K562 (cell line): ENCODE data around the gene BICDL1. TPM values are rescaled to one million over a fixed set of nuclear protein-coding genes. Genes with fewer than 3 reads are reported as not detected.

Experiments
- ATAC-seq: fragments of 200-7000 bp; cut with Tn5 transposase; 3 replicates; pipeline ENCODE4 v1.9.1; 2020; ENCODE audit warnings: moderate library complexity
- BruUV-seq: library from RNA; stranded (reverse); fragments of 400-500 nt; replicated peaks from 2 replicates; lab custom pipeline; 2021; lab: Mats Ljungman, UMichigan
- CTCF ChIA-PET: fragments of 300-600 bp; formaldehyde crosslinking; extraction: SDS; loops from one replicate; lab custom pipeline; 2021; ENCODE audit warnings: low intra/inter-chr PET ratio; lab: Yijun Ruan, JAX
- POLR2A ChIA-PET: fragments of 300-600, 350-650 bp; sonication (Branson Sonifier 250); formaldehyde crosslinking; extraction: SDS; loops from one replicate; lab custom pipeline; 2021; ENCODE audit warnings: antibody characterized with exemption, inconsistent platforms; lab: Yijun Ruan, JAX
- DNase-seq, 4 experiments: peaks; one replicate each; pipeline versions ENCODE4 v3.0.0 to v3.0.0-alpha.2; 2011 to 2018; ENCODE audit warnings: low spot score in 3 of 4, mixed read lengths in 3 of 4; ENCODE audit errors: extremely low read depth in 1 of 4
- FAIRE-seq: peaks from 2 replicates; lab custom pipeline; 2011; peaks lifted over from hg19 to GRCh38; lab: Jason Lieb, UNC
- H2AFZ ChIP-seq: 2 replicates; pipeline ENCODE4 v1.6.0; 2011; ENCODE audit warnings: low read depth, low read length, control low read depth, inconsistent platforms
- H3K27ac ChIP-seq: fragments of 200-600 bp; 3 replicates; pipeline ENCODE4 v1.8.0; 2011; ENCODE audit warnings: low read depth, mild to moderate bottlenecking, control low read depth, inconsistent platforms, low read length, moderate library complexity, mixed read lengths; ENCODE audit errors: extremely low read depth
- H3K27me3 ChIP-seq, 2 experiments: fragments of 300-600 bp in 1 of 2; 2 replicates in 1 of 2; 3 replicates in 1 of 2; pipeline versions ENCODE4 v1.6.0 to v1.8.0; 2011; ENCODE audit warnings: inconsistent platforms in 2 of 2, low read length in 2 of 2, mild to moderate bottlenecking in 1 of 2, mixed read lengths in 1 of 2, moderate library complexity in 1 of 2; ENCODE audit not compliant: control insufficient read depth in 2 of 2, insufficient read depth in 2 of 2
- H3K36me3 ChIP-seq: fragments of 300-600 bp; 3 replicates; pipeline ENCODE4 v1.8.0; 2011; ENCODE audit warnings: mild to moderate bottlenecking, low read length, inconsistent platforms; ENCODE audit not compliant: control insufficient read depth, insufficient read depth
- H3K4me1 ChIP-seq, 2 experiments: fragments of 200-600 bp in 1 of 2; replicated peaks in 1 of 2; 2 replicates in 1 of 2; 3 replicates in 1 of 2; pipeline versions ENCODE4 v1.5.1 to v1.8.0; 2011; ENCODE audit warnings: inconsistent platforms in 2 of 2, low read length in 2 of 2, mild to moderate bottlenecking in 1 of 2, mixed read lengths in 1 of 2, moderate library complexity in 1 of 2; ENCODE audit not compliant: control insufficient read depth in 2 of 2, insufficient read depth in 2 of 2
- H3K4me2 ChIP-seq: 2 replicates; pipeline ENCODE4 v1.6.1; 2011; ENCODE audit warnings: low read length, control low read depth, inconsistent platforms, mixed read lengths; ENCODE audit not compliant: insufficient read depth
- H3K4me3 ChIP-seq: fragments of 200-600 bp; sonication (generic), shearing (Covaris generic); 2 replicates; pipeline ENCODE4 v1.5.1; 2016; ENCODE audit warnings: control low read depth, inconsistent platforms
- H3K79me2 ChIP-seq: fragments of 200-600 bp; 3 replicates; pipeline ENCODE4 v1.8.0; 2011; ENCODE audit warnings: low read length, inconsistent platforms; ENCODE audit not compliant: control insufficient read depth, insufficient read depth
- H3K9ac ChIP-seq, 2 experiments: 2 replicates each; pipeline versions ENCODE4 v1.6.0 to v1.6.1; 2011; ENCODE audit warnings: low read depth in 2 of 2, low read length in 2 of 2, control low read depth in 1 of 2, inconsistent platforms in 1 of 2, mild to moderate bottlenecking in 1 of 2, mixed read lengths in 1 of 2; ENCODE audit not compliant: insufficient read depth in 1 of 2
- H3K9me1 ChIP-seq: one replicate; pipeline ENCODE4 v1.6.0; 2011; ENCODE audit warnings: inconsistent platforms, mild to moderate bottlenecking, low read length, moderate library complexity; ENCODE audit not compliant: control insufficient read depth, insufficient read depth
- H3K9me3 ChIP-seq: replicated peaks from 2 replicates; pipeline ENCODE4 v1.5.1; 2011; ENCODE audit warnings: low read depth, low read length, inconsistent platforms; ENCODE audit not compliant: control insufficient read depth, insufficient read depth
- H4K20me1 ChIP-seq: replicated peaks from 2 replicates; pipeline ENCODE4 v1.6.1; 2011; ENCODE audit warnings: low read length, inconsistent platforms, mixed read lengths; ENCODE audit not compliant: control insufficient read depth, insufficient read depth
- CBX3 ChIP-seq, 2 experiments: IDR thresholded peaks; 1 replicate in 1 of 2; 2 replicates in 1 of 2; pipeline ENCODE4 v1.6.1; 2012; ENCODE audit warnings: inconsistent platforms in 2 of 2, low read length in 2 of 2, borderline replicate concordance in 1 of 2, control low read depth in 1 of 2
- CBX5 ChIP-seq: IDR thresholded peaks from 2 replicates; pipeline ENCODE4 v1.6.1; 2014; ENCODE audit warnings: low read depth, borderline replicate concordance
- ZNF239 ChIP-seq: fragments of 250-450 bp; sonication (Bioruptor Pico); IDR thresholded peaks from 2 replicates; pipeline ENCODE4 v1.4.0; 2020; ENCODE audit warnings: mild to moderate bottlenecking
- ZNF280A ChIP-seq: fragments of 450-650 bp; IDR thresholded peaks from 2 replicates; pipeline ENCODE4 v1.6.1; 2018; ENCODE audit warnings: mild to moderate bottlenecking, low read depth; ENCODE audit not compliant: partially characterized antibody
- ZNF589 ChIP-seq: fragments of 200-800 bp; sonication (Bioruptor generic); IDR thresholded peaks from 2 replicates; pipeline ENCODE4 v1.6.1; 2016; ENCODE audit warnings: low read depth, missing genetic modification characterization, missing compliant biosample characterization
- WGBS: fragments of 100-300 bp; shearing (Covaris generic); methylation state at CpG from one replicate; pipeline ENCODE4 v1.1.6; 2016; ENCODE audit warnings: low coverage, mixed read lengths; ENCODE audit not compliant: insufficient coverage; ENCODE audit errors: missing lambda C conversion rate; 5-methylcytosine and 5-hydroxymethylcytosine counted together
- in situ Hi-C: fragments of 300-500 bp; cut with MboI; formaldehyde crosslinking; loops from 4 replicates; pipeline ENCODE4 v1.15.0; 2018; ENCODE audit warnings: inconsistent platforms, mixed read lengths
- intact Hi-C: fragments of 100-400 bp; cut with micrococcal nuclease; formaldehyde crosslinking; loops from 2 replicates; pipeline ENCODE4 v1.14.2; 2022
- polyA plus RNA-seq, 8 experiments: library from polyadenylated mRNA; depleted of rRNA in 4 of 8; stranded (reverse) in 5 of 8; unstranded in 3 of 8; fragments of >200 nt; fragmentation: Nextera tagmentation in 2 of 8; fragmentation: Illumina TruSeq in 1 of 8; extraction: Ambion mirVana in 2 of 8; extraction: Trizol in 1 of 8; gene quantifications; 2 replicates each; pipeline versions ENCODE4 v1.2.1 to v1.2.3, GENCODE V29; 2011 to 2014; ENCODE audit warnings: inconsistent platforms in 1 of 8, missing spikeins in 1 of 8
- total RNA-seq, 7 experiments: library from RNA; depleted of rRNA in 6 of 7; stranded (reverse); fragments of >200 nt in 6 of 7; fragmentation: Illumina TruSeq in 2 of 7; extraction: Trizol in 2 of 7; gene quantifications; 2 replicates each; pipeline versions ENCODE4 v1.2.1 to v1.2.3, GENCODE V29; 2011 to 2021; ENCODE audit warnings: low replicate concordance in 1 of 7

The BICDL1 gene
- total and polyA plus RNA-seq, 9 of the 15 experiments (the other 6 are each of a cell fraction or from before 2014, with no cell fraction given): 0.06 to 2.0 (median 0.58) TPM

GRCh38 chr12:119957135-119957534 lies 31.9 kb upstream of the BICDL1 start:
- Histone ChIP-seq H3K9me3 (no peaks in the 10 kb centered on the region), H3K27ac (no peak overlapping the region), H4K20me1 (no peaks in the 10 kb centered on the region), H3K79me2 (no peaks in the 10 kb centered on the region), H3K4me3 (no peak overlapping the region), H3K4me1 (no peaks in the 10 kb centered on the region), H3K36me3 (no peaks in the 10 kb centered on the region), H3K27me3 (no peaks in the 10 kb centered on the region; a peak in 1 of 5 replicates), H3K9me1 (no peaks in the 10 kb centered on the region), H3K4me2 (no peak overlapping the region), H2AFZ (no peak overlapping the region), H3K9ac (no peak overlapping the region)
- BruUV-seq: no TSS peak
- ATAC-seq (no peak), DNase-seq (no peak), FAIRE-seq (no peak)
- 8% methylated on average over 1 of the region's 1 CpG for WGBS
- intact Hi-C loops: no loop called here
- POLR2A ChIA-PET: no interaction called here
- in situ Hi-C loops: no loop called here
- CTCF ChIA-PET: interaction anchor here (0.6 kb wide), 1 partner anchor 127 kb away, joined by 3 read pairs; no protein-coding TSS in a partner anchor
- no peak for TF ChIP-seq ZNF589 (CRISPR knock-in tag)
- TF ChIP-seq ZNF280A: peak; percentile 48
- TF ChIP-seq CBX5: 0 out of 2 replicates have a peak, but pooled peaks have one; percentile 35
- 0 out of 3 replicates have a peak, but pooled peaks of 1 of the 2 experiments have one; percentile 21 for TF ChIP-seq CBX3 (IDR thresholded peaks at IDR 0.05; ENCODE audit: borderline replicate concordance in 1 of 2, low read length in 2 of 2)
- no peak for TF ChIP-seq ZNF239
